ENCODE results near the gene SMARCAD1. TPM values are rescaled to one million over a fixed set of nuclear protein-coding genes. Genes with fewer than 3 reads are reported as not detected.

SMARCAD1 gene
- total and polyA plus RNA-seq, 9 of the 15 experiments (the other 6 are each of a cell fraction or from before 2014, with no cell fraction given): 11.2 to 52.2 (median 34.6) TPM

DNA sequence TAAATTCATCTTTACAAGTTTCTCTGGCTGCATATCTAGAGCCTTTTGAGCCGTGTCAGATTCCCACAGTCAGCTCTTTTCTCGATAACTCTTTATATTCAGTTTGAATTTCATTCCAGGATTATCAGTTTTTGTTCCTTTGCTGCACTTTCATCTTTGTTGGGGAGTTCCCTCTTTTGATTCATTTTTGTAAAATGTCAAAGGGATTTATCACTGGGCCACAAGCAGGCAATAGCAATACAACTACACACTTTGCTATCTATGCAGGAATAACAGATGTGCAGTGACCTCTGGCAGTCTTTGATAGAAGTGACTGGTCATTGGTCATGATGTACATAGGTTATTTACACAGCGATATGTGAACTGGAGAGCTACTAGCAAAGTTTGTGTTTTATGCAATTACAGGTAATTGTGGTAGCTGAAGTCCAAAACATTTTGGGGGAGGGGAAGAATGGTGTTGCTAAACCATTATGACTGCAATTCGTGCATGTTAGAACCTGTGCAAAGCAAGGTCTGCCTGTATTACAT lies 91.1 kb downstream of the SMARCAD1 start (continued):
- TF ChIP-seq RBM39 (optimal IDR thresholded peaks at IDR 0.05; ENCODE audit: low read depth, low read length) (no peak), NCOA1 (IDR thresholded peaks at IDR 0.05; ENCODE audit: low read depth) (peak; percentile 38; the same call in 1 of the 2 replicates), XRCC3 (IDR thresholded peaks at IDR 0.05) (no peak), ZNF75A (CRISPR knock-in tag; IDR thresholded peaks at IDR 0.05) (no peak), ZNF785 (CRISPR knock-in tag; IDR thresholded peaks at IDR 0.05) (no peak), RCOR1 (IDR thresholded peaks at IDR 0.05; ENCODE audit: borderline replicate concordance in 1 of 2, low read depth in 2 of 2, low read length in 2 of 2) (peak in 1 of 2 experiments; percentile 80; a peak in 3 of 4 replicates), DDX20 (tag; IDR thresholded peaks at IDR 0.05; ENCODE audit: low read depth) (no peak), GTF2F1 (IDR thresholded peaks at IDR 0.05; ENCODE audit: low read depth, low read length) (no peak), CSDE1 (IDR thresholded peaks at IDR 0.05) (no peak), EP400 (IDR thresholded peaks at IDR 0.05) (no peak), HNRNPK (IDR thresholded peaks at IDR 0.05; ENCODE audit: low read depth, low read length, poor library complexity, severe bottlenecking) (no peak), CBX2 (IDR thresholded peaks at IDR 0.05; ENCODE audit: insufficient read depth, low read length, poor library complexity, severe bottlenecking) (no peak), MTA2 (IDR thresholded peaks at IDR 0.05; ENCODE audit: low read depth) (peak; percentile 76; the same call in 1 of the 2 replicates), BRF1 (IDR thresholded peaks at IDR 0.05; ENCODE audit: borderline replicate concordance, extremely low read depth, insufficient read length) (no peak), JUNB (CRISPR knock-in tag; conservative IDR thresholded peaks at IDR 0.05) (no peak), MYBL2 (IDR thresholded peaks at IDR 0.05; ENCODE audit: low read depth) (no peak), MYBL2 (CRISPR knock-in tag; IDR thresholded peaks at IDR 0.05; ENCODE audit: borderline replicate concordance) (no peak), ZNF57 (CRISPR knock-in tag; IDR thresholded peaks at IDR 0.05) (no peak), ZNF79 (CRISPR knock-in tag; IDR thresholded peaks at IDR 0.05; ENCODE audit: low read depth) (no peak)
- TF ChIP-seq, protein P1, sequence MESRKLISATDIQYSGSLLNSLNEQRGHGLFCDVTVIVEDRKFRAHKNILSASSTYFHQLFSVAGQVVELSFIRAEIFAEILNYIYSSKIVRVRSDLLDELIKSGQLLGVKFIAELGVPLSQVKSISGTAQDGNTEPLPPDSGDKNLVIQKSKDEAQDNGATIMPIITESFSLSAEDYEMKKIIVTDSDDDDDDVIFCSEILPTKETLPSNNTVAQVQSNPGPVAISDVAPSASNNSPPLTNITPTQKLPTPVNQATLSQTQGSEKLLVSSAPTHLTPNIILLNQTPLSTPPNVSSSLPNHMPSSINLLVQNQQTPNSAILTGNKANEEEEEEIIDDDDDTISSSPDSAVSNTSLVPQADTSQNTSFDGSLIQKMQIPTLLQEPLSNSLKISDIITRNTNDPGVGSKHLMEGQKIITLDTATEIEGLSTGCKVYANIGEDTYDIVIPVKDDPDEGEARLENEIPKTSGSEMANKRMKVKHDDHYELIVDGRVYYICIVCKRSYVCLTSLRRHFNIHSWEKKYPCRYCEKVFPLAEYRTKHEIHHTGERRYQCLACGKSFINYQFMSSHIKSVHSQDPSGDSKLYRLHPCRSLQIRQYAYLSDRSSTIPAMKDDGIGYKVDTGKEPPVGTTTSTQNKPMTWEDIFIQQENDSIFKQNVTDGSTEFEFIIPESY (CRISPR knock-in tag; IDR thresholded peaks at IDR 0.05): no peak
- TF ChIP-seq, protein P2, sequence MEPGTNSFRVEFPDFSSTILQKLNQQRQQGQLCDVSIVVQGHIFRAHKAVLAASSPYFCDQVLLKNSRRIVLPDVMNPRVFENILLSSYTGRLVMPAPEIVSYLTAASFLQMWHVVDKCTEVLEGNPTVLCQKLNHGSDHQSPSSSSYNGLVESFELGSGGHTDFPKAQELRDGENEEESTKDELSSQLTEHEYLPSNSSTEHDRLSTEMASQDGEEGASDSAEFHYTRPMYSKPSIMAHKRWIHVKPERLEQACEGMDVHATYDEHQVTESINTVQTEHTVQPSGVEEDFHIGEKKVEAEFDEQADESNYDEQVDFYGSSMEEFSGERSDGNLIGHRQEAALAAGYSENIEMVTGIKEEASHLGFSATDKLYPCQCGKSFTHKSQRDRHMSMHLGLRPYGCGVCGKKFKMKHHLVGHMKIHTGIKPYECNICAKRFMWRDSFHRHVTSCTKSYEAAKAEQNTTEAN (CRISPR knock-in tag; IDR thresholded peaks at IDR 0.05): no peak
- TF ChIP-seq, protein P3, sequence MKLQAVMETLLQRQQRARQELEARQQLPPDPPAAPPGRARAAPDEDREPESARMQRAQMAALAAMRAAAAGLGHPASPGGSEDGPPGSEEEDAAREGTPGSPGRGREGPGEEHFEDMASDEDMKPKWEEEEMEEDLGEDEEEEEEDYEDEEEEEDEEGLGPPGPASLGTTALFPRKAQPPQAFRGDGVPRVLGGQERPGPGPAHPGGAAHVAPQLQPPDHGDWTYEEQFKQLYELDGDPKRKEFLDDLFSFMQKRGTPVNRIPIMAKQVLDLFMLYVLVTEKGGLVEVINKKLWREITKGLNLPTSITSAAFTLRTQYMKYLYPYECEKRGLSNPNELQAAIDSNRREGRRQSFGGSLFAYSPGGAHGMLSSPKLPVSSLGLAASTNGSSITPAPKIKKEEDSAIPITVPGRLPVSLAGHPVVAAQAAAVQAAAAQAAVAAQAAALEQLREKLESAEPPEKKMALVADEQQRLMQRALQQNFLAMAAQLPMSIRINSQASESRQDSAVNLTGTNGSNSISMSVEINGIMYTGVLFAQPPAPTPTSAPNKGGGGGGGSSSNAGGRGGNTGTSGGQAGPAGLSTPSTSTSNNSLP (IDR thresholded peaks at IDR 0.05; ENCODE audit: borderline replicate concordance, low read depth, low read length): 0 out of 2 replicates have a peak, but pooled peaks have one; percentile 27

Measured in K562 (cell line).